Breast epithelium (tissue), 3 donors: ENCODE results near the gene NDFIP2.

Source experiments
- CTCF ChIP-seq, 3 donors: fragments of 450-650 bp; IDR thresholded peaks; one replicate each; pipeline ENCODE4 v1.5.1; 2016 to 2017; ENCODE audit warnings: antibody characterized with exemption in 3 of 3, mild to moderate bottlenecking in 3 of 3, moderate library complexity in 3 of 3
- POLR2A ChIP-seq: fragments of 450-650 bp; IDR thresholded peaks from one replicate; pipeline ENCODE4 v1.6.1; 2016; ENCODE audit warnings: antibody characterized with exemption, mild to moderate bottlenecking, moderate library complexity
- POLR2AphosphoS5 ChIP-seq, 3 donors: sonication (generic); formaldehyde crosslinking; IDR thresholded peaks; one replicate each; pipeline ENCODE4 v1.6.1; 2017; ENCODE audit warnings: antibody characterized with exemption in 3 of 3

GRCh38 chr13:79432086-79432485 lies 48.9 kb upstream of the NDFIP2 start:
- no peak for TF ChIP-seq CTCF (IDR thresholded peaks at IDR 0.05)
- TF ChIP-seq POLR2A, result no peak
- TF ChIP-seq POLR2AphosphoS5 (IDR thresholded peaks at IDR 0.05), result no peak
